GM23338 (cell line): Measurements from ENCODE around the gene MAPT. TPM values are rescaled to one million over a fixed set of nuclear protein-coding genes. Genes with fewer than 3 reads are reported as not detected.

ENCODE experiments used
- ATAC-seq: fragments of 200-7000 bp; cut with Tn5 transposase; 3 replicates; pipeline ENCODE4 v1.9.1; 2020
- DNase-seq: peaks from one replicate; pipeline ENCODE4 v3.0.0-alpha.2; 2015; ENCODE audit warnings: low spot score
- H2AFZ ChIP-seq: fragments of 200-600 bp; sonication (generic); 2 replicates; pipeline ENCODE4 v1.8.0; 2016; ENCODE audit warnings: antibody characterized with exemption, mild to moderate bottlenecking, moderate library complexity
- H3F3A ChIP-seq: fragments of 200-600 bp; sonication (generic); replicated peaks from 2 replicates; pipeline ENCODE4 v1.8.0; 2017; ENCODE audit warnings: antibody characterized with exemption, mixed run types, low read depth
- H3K27ac ChIP-seq: fragments of 200-600 bp; sonication (generic); 2 replicates; pipeline ENCODE4 v1.6.1; 2016; ENCODE audit warnings: low read depth
- H3K27me3 ChIP-seq: fragments of 200-600 bp; sonication (generic); 2 replicates; pipeline ENCODE4 v1.8.0; 2016; ENCODE audit warnings: mild to moderate bottlenecking, mixed run types, moderate library complexity; ENCODE audit not compliant: insufficient read depth
- H3K36me3 ChIP-seq: fragments of 200-600 bp; sonication (generic); 2 replicates; pipeline ENCODE4 v1.8.0; 2016; ENCODE audit warnings: mild to moderate bottlenecking; ENCODE audit not compliant: insufficient read depth
- H3K4me1 ChIP-seq: fragments of 200-600 bp; sonication (generic); 2 replicates; pipeline ENCODE4 v1.8.0; 2016; ENCODE audit warnings: mild to moderate bottlenecking, moderate library complexity; ENCODE audit not compliant: insufficient read depth
- H3K4me2 ChIP-seq: fragments of 200-600 bp; sonication (generic); 2 replicates; pipeline ENCODE4 v1.7.1; 2017; ENCODE audit warnings: mixed run types
- H3K4me3 ChIP-seq: fragments of 200-600 bp; sonication (generic); 2 replicates; pipeline ENCODE4 v1.6.1; 2016; ENCODE audit warnings: mixed run types
- H3K79me2 ChIP-seq: fragments of 200-600 bp; sonication (generic); replicated peaks from 2 replicates; pipeline ENCODE4 v1.8.0; 2017; ENCODE audit warnings: mild to moderate bottlenecking; ENCODE audit not compliant: insufficient read depth
- H3K9me2 ChIP-seq: fragments of 200-600 bp; sonication (generic); 2 replicates; pipeline ENCODE4 v1.8.0; 2017; ENCODE audit not compliant: insufficient read depth
- H4K20me1 ChIP-seq: fragments of 200-600 bp; sonication (generic); replicated peaks from 2 replicates; pipeline ENCODE4 v1.8.0; 2017; ENCODE audit warnings: mild to moderate bottlenecking; ENCODE audit not compliant: insufficient read depth
- H3K27ac Mint-ChIP-seq: 2 replicates; pipeline ENCODE4 v1.8.0; 2020; ENCODE audit warnings: inconsistent platforms, mild to moderate bottlenecking, moderate library complexity, mixed read lengths
- H3K27me3 Mint-ChIP-seq: 3 replicates; pipeline ENCODE4 v1.8.0; 2022; ENCODE audit warnings: low read depth, mild to moderate bottlenecking, moderate library complexity, mixed read lengths, inconsistent platforms; ENCODE audit not compliant: insufficient read depth, poor library complexity
- H3K36me3 Mint-ChIP-seq: 3 replicates; pipeline ENCODE4 v1.8.0; 2021; ENCODE audit warnings: low read depth, mild to moderate bottlenecking, inconsistent platforms, moderate library complexity, mixed read lengths
- H3K4me1 Mint-ChIP-seq: 3 replicates; pipeline ENCODE4 v1.8.0; 2020; ENCODE audit warnings: mild to moderate bottlenecking, inconsistent platforms, mixed read lengths
- H3K4me3 Mint-ChIP-seq: 3 replicates; pipeline ENCODE4 v1.8.0; 2021; ENCODE audit warnings: moderate library complexity, mild to moderate bottlenecking, inconsistent platforms, mixed read lengths
- H3K9me3 Mint-ChIP-seq: 3 replicates; pipeline ENCODE4 v1.8.0; 2020; ENCODE audit warnings: moderate library complexity, mild to moderate bottlenecking, inconsistent platforms, mixed read lengths
- JUNB ChIP-seq: IDR thresholded peaks from one replicate; pipeline ENCODE4 v1.6.1; 2016; ENCODE audit warnings: antibody characterized with exemption; ENCODE audit not compliant: unreplicated experiment
- NANOG ChIP-seq: IDR thresholded peaks from 2 replicates; pipeline ENCODE4 v1.6.1; 2016; ENCODE audit warnings: antibody characterized with exemption, borderline replicate concordance
- polyA plus RNA-seq: library from polyadenylated mRNA; unstranded; fragments of >200 nt; fragmentation: Nextera tagmentation; extraction: Ambion mirVana; gene quantifications from 2 replicates; pipeline ENCODE4 v1.2.1, GENCODE V29; 2016
- total RNA-seq: library from RNA; depleted of rRNA; stranded (reverse); fragments of >200 nt; shearing (Covaris generic); gene quantifications from 2 replicates; pipeline ENCODE4 v1.2.3, GENCODE V29; 2014
- TF ChIP-seq, protein P1 (sequence below): fragments of 250-450 bp; sonication (Bioruptor Pico); IDR thresholded peaks from 2 replicates; pipeline ENCODE4 v1.5.0; 2020; ENCODE audit warnings: mild to moderate bottlenecking, moderate library complexity
- TF ChIP-seq, protein P2 (sequence below), 2 experiments: fragments of 200-600 bp in 1 of 2; sonication (generic) in 1 of 2; conservative IDR thresholded peaks; 2 replicates each; pipeline versions ENCODE4 v1.5.1 to v1.6.1; 2016 to 2017; ENCODE audit warnings: antibody characterized with exemption in 2 of 2, low read depth in 2 of 2, mild to moderate bottlenecking in 2 of 2, moderate library complexity in 1 of 2
- TF ChIP-seq, protein P3 (sequence below): IDR thresholded peaks from one replicate; pipeline ENCODE4 v1.6.1; 2018; ENCODE audit warnings: antibody characterized with exemption; ENCODE audit not compliant: unreplicated experiment

The MAPT gene
- total and polyA plus RNA-seq, 2 experiments from 2014 or later: 1.1 to 2.1 TPM

DNA sequence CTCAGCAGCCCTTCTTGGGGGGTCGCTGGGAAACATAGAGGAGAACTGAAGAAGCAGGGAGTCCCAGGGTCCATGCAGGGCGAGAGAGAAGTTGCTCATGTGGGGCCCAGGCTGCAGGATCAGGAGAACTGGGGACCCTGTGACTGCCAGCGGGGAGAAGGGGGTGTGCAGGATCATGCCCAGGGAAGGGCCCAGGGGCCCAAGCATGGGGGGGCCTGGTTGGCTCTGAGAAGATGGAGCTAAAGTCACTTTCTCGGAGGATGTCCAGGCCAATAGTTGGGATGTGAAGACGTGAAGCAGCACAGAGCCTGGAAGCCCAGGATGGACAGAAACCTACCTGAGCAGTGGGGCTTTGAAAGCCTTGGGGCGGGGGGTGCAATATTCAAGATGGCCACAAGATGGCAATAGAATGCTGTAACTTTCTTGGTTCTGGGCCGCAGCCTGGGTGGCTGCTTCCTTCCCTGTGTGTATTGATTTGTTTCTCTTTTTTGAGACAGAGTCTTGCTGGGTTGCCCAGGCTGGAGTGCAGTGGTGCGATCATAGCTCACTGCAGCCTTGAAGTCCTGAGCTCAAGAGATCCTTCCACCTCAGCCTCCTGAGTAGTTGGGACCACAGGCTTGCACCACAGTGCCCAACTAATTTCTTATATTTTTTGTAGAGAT, 108.1 kb downstream of the MAPT start:
- Mint-ChIP-seq H3K4me3 (no peak overlapping the region), H3K27me3 (peaks cover 13% of the 10 kb centered on the region), H3K36me3 (no peaks in the 10 kb centered on the region; the same call in 2 of the 3 replicates), H3K9me3 (peaks cover 3% of the 10 kb centered on the region; the same call in 2 of the 3 replicates), H3K27ac (no peak overlapping the region), H3K4me1 (no peaks in the 10 kb centered on the region)
- ATAC-seq (peak; percentile 94), DNase-seq (peak; percentile 84)
- no peaks in the 10 kb centered on the region for H3K79me2 ChIP-seq
- H2AFZ ChIP-seq: 0 out of 2 replicates have a peak overlapping the region, but pooled peaks have one; percentile 63
- H3K9me2 ChIP-seq: no peaks in the 10 kb centered on the region
- no peaks in the 10 kb centered on the region for H3K4me1 ChIP-seq
- TF ChIP-seq NANOG: no peak
- TF ChIP-seq, protein P1, sequence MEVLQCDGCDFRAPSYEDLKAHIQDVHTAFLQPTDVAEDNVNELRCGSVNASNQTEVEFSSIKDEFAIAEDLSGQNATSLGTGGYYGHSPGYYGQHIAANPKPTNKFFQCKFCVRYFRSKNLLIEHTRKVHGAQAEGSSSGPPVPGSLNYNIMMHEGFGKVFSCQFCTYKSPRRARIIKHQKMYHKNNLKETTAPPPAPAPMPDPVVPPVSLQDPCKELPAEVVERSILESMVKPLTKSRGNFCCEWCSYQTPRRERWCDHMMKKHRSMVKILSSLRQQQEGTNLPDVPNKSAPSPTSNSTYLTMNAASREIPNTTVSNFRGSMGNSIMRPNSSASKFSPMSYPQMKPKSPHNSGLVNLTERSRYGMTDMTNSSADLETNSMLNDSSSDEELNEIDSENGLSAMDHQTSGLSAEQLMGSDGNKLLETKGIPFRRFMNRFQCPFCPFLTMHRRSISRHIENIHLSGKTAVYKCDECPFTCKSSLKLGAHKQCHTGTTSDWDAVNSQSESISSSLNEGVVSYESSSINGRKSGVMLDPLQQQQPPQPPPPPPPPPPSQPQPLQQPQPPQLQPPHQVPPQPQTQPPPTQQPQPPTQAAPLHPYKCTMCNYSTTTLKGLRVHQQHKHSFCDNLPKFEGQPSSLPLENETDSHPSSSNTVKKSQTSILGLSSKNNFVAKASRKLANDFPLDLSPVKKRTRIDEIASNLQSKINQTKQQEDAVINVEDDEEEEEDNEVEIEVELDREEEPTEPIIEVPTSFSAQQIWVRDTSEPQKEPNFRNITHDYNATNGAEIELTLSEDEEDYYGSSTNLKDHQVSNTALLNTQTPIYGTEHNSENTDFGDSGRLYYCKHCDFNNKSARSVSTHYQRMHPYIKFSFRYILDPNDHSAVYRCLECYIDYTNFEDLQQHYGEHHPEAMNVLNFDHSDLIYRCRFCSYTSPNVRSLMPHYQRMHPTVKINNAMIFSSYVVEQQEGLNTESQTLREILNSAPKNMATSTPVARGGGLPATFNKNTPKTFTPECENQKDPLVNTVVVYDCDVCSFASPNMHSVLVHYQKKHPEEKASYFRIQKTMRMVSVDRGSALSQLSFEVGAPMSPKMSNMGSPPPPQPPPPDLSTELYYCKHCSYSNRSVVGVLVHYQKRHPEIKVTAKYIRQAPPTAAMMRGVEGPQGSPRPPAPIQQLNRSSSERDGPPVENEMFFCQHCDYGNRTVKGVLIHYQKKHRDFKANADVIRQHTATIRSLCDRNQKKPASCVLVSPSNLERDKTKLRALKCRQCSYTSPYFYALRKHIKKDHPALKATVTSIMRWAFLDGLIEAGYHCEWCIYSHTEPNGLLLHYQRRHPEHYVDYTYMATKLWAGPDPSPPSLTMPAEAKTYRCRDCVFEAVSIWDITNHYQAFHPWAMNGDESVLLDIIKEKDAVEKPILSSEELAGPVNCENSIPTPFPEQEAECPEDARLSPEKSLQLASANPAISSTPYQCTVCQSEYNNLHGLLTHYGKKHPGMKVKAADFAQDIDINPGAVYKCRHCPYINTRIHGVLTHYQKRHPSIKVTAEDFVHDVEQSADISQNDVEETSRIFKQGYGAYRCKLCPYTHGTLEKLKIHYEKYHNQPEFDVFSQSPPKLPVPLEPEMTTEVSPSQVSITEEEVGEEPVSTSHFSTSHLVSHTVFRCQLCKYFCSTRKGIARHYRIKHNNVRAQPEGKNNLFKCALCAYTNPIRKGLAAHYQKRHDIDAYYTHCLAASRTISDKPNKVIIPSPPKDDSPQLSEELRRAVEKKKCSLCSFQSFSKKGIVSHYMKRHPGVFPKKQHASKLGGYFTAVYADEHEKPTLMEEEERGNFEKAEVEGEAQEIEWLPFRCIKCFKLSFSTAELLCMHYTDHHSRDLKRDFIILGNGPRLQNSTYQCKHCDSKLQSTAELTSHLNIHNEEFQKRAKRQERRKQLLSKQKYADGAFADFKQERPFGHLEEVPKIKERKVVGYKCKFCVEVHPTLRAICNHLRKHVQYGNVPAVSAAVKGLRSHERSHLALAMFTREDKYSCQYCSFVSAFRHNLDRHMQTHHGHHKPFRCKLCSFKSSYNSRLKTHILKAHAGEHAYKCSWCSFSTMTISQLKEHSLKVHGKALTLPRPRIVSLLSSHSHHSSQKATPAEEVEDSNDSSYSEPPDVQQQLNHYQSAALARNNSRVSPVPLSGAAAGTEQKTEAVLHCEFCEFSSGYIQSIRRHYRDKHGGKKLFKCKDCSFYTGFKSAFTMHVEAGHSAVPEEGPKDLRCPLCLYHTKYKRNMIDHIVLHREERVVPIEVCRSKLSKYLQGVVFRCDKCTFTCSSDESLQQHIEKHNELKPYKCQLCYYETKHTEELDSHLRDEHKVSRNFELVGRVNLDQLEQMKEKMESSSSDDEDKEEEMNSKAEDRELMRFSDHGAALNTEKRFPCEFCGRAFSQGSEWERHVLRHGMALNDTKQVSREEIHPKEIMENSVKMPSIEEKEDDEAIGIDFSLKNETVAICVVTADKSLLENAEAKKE (CRISPR knock-in tag): no peak
- TF ChIP-seq, protein P2, sequence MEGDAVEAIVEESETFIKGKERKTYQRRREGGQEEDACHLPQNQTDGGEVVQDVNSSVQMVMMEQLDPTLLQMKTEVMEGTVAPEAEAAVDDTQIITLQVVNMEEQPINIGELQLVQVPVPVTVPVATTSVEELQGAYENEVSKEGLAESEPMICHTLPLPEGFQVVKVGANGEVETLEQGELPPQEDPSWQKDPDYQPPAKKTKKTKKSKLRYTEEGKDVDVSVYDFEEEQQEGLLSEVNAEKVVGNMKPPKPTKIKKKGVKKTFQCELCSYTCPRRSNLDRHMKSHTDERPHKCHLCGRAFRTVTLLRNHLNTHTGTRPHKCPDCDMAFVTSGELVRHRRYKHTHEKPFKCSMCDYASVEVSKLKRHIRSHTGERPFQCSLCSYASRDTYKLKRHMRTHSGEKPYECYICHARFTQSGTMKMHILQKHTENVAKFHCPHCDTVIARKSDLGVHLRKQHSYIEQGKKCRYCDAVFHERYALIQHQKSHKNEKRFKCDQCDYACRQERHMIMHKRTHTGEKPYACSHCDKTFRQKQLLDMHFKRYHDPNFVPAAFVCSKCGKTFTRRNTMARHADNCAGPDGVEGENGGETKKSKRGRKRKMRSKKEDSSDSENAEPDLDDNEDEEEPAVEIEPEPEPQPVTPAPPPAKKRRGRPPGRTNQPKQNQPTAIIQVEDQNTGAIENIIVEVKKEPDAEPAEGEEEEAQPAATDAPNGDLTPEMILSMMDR (conservative IDR thresholded peaks at IDR 0.05; ENCODE audit: low read depth in 2 of 2): peak; percentile 89 to 93
- TF ChIP-seq, protein P3, sequence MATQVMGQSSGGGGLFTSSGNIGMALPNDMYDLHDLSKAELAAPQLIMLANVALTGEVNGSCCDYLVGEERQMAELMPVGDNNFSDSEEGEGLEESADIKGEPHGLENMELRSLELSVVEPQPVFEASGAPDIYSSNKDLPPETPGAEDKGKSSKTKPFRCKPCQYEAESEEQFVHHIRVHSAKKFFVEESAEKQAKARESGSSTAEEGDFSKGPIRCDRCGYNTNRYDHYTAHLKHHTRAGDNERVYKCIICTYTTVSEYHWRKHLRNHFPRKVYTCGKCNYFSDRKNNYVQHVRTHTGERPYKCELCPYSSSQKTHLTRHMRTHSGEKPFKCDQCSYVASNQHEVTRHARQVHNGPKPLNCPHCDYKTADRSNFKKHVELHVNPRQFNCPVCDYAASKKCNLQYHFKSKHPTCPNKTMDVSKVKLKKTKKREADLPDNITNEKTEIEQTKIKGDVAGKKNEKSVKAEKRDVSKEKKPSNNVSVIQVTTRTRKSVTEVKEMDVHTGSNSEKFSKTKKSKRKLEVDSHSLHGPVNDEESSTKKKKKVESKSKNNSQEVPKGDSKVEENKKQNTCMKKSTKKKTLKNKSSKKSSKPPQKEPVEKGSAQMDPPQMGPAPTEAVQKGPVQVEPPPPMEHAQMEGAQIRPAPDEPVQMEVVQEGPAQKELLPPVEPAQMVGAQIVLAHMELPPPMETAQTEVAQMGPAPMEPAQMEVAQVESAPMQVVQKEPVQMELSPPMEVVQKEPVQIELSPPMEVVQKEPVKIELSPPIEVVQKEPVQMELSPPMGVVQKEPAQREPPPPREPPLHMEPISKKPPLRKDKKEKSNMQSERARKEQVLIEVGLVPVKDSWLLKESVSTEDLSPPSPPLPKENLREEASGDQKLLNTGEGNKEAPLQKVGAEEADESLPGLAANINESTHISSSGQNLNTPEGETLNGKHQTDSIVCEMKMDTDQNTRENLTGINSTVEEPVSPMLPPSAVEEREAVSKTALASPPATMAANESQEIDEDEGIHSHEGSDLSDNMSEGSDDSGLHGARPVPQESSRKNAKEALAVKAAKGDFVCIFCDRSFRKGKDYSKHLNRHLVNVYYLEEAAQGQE: no peak
- no peak for TF ChIP-seq JUNB
- H4K20me1 ChIP-seq: no peaks in the 10 kb centered on the region
- no peak overlapping the region for H3K4me3 ChIP-seq
- no peak overlapping the region for H3K4me2 ChIP-seq
- H3K27ac ChIP-seq: no peak overlapping the region
- no peaks in the 10 kb centered on the region for H3K27me3 ChIP-seq
- H3K36me3 ChIP-seq: no peaks in the 10 kb centered on the region
- no peaks in the 10 kb centered on the region for H3F3A ChIP-seq
